AG04449 (cell line): ENCODE data around the gene STK32A.

Experiments used
- CTCF ChIA-PET: fragments of 350-600 bp; formaldehyde crosslinking; extraction: SDS; loops from one replicate; lab custom pipeline; 2021; ENCODE audit warnings: antibody characterized with exemption; lab: Yijun Ruan, JAX
- POLR2A ChIA-PET: fragments of 400-600, 350-600 bp; formaldehyde crosslinking; extraction: SDS; loops from one replicate; lab custom pipeline; 2020; ENCODE audit warnings: antibody characterized with exemption, inconsistent platforms; lab: Yijun Ruan, JAX
- DNase-seq: peaks from one replicate; pipeline ENCODE4 v3.0.0-alpha.2; 2010; ENCODE audit warnings: low read depth, low spot score
- H3K4me3 ChIP-seq: 2 replicates; pipeline ENCODE4 v1.5.1; 2011; ENCODE audit warnings: low read depth, mild to moderate bottlenecking, control low read depth, low read length
- TF ChIP-seq, protein P1 (sequence below): IDR thresholded peaks from one replicate; pipeline ENCODE4 v1.5.1; 2011; ENCODE audit warnings: mild to moderate bottlenecking, moderate library complexity, low read length, control low read depth, inconsistent platforms; ENCODE audit not compliant: insufficient read depth; ENCODE audit errors: missing control alignments

The STK32A gene

GRCh38 chr5:147437161-147437596 is 202.4 kb downstream of the STK32A start:
- TF ChIP-seq, protein P1, sequence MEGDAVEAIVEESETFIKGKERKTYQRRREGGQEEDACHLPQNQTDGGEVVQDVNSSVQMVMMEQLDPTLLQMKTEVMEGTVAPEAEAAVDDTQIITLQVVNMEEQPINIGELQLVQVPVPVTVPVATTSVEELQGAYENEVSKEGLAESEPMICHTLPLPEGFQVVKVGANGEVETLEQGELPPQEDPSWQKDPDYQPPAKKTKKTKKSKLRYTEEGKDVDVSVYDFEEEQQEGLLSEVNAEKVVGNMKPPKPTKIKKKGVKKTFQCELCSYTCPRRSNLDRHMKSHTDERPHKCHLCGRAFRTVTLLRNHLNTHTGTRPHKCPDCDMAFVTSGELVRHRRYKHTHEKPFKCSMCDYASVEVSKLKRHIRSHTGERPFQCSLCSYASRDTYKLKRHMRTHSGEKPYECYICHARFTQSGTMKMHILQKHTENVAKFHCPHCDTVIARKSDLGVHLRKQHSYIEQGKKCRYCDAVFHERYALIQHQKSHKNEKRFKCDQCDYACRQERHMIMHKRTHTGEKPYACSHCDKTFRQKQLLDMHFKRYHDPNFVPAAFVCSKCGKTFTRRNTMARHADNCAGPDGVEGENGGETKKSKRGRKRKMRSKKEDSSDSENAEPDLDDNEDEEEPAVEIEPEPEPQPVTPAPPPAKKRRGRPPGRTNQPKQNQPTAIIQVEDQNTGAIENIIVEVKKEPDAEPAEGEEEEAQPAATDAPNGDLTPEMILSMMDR = no peak
- ChIA-PET POLR2A (no interaction called here), CTCF (interaction anchor here (1.6 to 1.7 kb wide), 2 partner anchors 121 to 141 kb away, joined by 4 to 8 read pairs; no protein-coding TSS in a partner anchor)
- H3K4me3 ChIP-seq = no peak overlapping the region
- DNase-seq = no peak
